GM19372 (cell line): ENCODE data around the gene SCIN.
"Not testable (repeated sequence)": the region's sequence is repeated elsewhere in the genome, so short reads cannot be mapped to it uniquely, and the experiment has no call there.

Experiments used
- ATAC-seq: cut with Tn5 transposase; IDR thresholded peaks from one replicate; pipeline ENCODE4 v1.9.1; 2021; ENCODE audit warnings: mild to moderate bottlenecking, low read depth, moderate library complexity; ENCODE audit not compliant: unreplicated experiment

Gene SCIN

GRCh38 chr7:12685550-12685949, 115.0 kb downstream of the SCIN start:
- no peak for ATAC-seq

DNA sequence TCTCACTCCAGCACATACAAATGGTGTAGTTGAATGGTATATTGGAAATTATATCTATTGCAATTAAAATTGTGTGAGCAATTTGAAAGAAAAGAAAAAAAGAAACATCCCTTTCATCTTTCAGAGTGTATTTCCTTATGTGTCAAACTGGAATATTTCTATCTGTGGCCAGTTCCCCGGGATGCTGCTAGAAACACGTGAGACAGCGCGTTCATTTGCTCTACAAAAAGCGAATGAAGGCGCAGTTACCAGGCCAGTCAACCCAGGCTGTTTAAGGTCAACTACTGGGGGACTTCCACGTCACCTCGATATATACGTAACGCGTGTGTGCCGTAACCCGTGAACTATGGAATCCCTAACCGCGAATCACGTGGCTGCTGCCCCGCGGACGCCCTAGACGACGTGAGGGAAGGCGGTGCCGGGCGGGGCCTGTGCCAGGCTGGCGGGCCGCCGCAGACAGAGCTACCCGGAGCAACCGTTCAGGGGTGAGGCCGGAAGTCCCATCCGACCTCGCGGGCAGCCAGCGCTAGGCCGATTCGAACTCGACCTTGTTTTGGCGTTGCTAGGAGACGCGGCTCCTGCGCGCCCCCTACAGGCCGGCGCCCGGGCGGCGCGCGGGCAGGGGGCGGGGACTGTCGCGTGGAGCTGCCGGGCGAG, 115.8 kb downstream of the SCIN start:
- peak; percentile 70 for ATAC-seq

- peak; percentile 64 for ATAC-seq
These were observed 116.6 kb downstream of the SCIN start, which contains the start of gene ARL4A for GRCh38 chr7:12686891-12687717. Gene ARL4A (plus strand): TSS chr7:12687633. CDS start chr7:12688255, 622 bp downstream.

DNA sequence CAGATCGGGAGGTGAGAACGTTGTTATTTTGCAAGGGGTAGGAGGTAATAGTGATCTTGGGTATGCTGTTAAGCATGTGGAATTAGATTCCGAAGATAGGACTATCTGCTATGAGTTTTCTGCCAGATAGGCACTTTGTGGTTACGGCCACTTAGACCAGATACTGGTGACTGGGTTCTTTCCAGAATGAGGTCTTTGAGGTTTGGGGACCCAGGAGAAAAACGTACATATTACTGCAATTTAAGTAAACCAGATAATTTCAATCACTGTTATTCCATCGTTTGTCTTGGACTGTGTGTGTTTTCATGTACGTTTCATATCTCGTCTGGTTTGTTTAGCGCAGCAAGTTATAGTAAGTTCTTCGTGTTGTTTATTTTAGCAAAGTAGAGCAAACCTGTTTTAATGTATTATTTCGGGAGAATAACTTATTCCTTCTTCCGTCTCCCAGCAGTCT, 117.2 kb downstream of the SCIN start:
- ATAC-seq, result peak; percentile 0

- not testable (repeated sequence) for ATAC-seq
These were observed 118.1 kb downstream of the SCIN start for GRCh38 chr7:12688485-12689170.

DNA sequence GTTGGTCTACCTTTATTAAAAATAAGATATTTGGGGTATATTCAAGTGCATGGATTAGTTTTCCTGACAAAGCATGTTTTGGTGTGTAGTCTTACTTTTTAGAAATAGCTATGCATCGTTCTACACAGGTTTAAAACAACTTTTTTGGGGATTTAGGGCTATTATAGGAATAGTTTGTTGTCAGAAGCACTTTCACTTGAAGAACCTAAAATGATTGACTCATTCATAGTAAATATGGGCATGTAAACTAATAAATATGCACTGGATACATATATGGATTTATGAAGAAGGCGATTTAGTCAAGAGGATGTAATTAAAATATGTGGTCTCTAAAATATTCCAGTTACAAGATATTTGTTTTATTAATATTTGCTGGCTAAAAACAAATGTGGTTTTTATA, 118.9 kb downstream of the SCIN start:
- no peak for ATAC-seq

DNA sequence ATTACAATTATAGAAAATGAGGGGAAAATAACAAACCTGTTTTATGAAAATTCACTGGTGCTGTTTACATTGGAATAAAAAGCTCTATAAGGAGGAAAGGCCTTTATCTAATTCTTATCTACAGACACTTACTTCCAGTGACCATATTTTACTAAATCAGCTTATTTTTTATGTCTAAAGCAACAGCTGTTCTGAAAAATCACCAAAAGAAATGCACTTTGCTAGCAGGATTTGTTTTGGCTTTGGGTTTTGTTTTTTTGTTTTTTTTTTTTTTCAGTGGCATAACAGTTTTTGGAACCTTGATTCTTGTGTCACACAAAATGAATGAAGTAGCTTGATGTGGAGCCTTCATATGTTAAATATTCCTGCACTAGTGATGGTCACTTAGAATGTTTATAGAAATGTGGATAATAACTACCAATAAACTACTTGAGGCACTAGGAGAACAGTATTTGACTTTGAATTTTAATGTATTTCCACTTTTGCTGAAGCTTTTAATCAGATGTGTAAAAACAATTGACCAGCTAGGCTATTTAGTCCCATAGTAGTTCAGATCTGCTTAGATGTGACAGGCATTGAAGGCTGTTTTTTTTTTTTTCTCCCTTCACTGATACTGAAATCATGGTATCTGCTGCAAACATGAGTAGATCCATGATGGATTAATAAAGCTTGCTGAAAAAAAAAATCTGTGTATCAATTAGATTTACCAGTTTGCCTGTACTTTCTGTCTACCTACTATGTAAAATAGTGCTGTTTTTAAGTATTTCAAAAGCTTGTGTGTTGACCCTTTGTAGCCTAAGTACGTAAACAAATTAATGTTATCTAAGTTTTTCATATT, 119.7 kb downstream of the SCIN start:
- ATAC-seq, result no peak

GRCh38 chr7:12691388-12691787, 120.9 kb downstream of the SCIN start:
- not testable (repeated sequence) for ATAC-seq

DNA sequence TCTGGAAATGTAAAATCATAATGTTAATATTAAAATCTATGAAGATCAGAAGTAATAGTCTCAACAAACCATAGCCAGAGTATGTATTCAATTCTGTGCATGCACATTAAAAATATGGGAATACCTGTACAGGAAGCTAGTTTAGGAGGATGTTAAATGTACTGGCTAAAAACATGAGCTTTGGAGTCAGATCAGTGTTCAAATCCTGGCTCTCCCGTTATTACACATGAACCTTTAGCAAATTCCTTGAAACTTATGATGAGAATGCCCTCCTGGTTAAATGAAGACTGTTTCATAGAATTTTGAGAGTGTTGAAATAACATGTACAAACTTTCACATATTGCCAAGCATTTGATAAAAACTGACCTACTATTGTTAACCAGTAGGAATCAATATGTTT, 121.5 kb downstream of the SCIN start:
- no peak for ATAC-seq

DNA sequence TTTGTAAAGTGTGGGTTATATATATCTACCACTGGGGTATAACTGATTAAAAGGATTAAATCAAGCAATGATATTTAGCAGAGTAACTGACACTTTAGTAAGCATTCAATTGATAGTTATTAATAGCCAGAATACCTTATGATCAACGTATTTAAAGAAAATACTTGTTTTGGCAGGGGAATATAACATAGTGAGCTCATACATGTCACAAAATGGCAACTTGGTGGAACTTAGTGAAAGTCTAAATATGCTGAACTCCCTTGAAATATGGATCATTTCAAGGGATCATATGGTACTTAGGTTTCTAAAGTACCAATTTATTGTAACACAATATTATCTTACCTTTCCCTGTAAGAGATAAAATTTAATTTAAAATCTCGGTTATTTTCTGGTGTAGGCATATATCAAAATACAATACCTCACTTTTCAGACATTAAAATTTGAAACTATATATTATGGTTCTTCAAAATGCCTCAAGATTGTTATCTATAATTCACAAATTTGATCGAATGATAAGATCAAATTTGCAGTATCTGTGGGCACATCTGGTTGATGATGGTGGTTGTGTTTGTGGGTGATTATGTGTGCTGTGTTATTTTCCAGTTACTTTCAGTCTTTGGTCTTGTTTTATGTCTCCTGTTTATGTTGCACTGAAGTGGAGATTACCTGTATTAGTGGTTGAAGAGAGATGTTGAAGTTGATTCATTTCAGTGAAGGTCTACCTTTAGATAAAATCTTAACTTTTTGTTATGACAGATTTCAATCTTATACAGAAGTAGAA, 122.1 kb downstream of the SCIN start:
- no peak for ATAC-seq

- ATAC-seq, result no peak
These were observed 124.3 kb downstream of the SCIN start for GRCh38 chr7:12694817-12695216.

GRCh38 chr7:12695965-12696364, 125.4 kb downstream of the SCIN start:
- ATAC-seq, result no peak

DNA sequence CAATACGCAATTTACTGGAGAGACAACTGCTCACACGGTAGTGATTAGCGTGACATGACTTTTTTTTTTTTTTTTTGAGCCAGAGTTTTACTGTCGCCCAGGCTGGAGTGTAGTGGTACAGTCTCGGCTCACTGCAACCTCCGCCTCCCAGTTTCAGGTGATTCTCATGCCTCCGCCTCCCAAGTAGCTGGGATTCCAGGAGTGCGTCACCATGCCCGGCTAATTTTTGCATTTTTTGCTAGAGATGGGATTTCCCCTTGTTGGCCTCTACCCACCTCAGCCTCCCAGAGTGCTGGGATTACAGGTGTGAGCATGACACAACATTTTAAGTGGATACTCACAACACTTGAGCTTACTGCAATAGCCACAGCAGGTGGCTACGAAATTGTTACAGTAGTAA, 128.8 kb downstream of the SCIN start:
- ATAC-seq, result no peak

GRCh38 chr7:12701433-12701832, 130.9 kb downstream of the SCIN start:
- no peak for ATAC-seq

- ATAC-seq, result no peak
These were observed 133.4 kb downstream of the SCIN start for GRCh38 chr7:12703881-12704280.

DNA sequence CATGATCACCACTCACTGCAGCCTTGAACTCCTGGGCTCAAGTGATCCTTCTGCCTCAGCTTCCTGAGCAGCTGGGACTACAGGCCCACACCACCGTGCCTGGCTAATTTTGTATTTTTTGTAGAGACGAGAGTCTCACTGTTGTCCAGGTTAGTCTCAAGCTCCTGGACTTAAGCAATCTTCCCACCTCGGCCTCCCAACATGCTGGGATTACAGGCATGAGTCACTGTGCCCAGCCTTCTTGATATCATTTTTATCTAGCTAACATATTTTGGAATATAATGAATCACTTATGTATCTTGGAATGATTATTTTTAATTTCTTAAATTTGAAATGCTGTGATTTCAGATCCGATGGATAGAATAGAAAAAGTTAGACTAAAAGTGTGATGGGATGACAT, 135.4 kb downstream of the SCIN start:
- no peak for ATAC-seq

DNA sequence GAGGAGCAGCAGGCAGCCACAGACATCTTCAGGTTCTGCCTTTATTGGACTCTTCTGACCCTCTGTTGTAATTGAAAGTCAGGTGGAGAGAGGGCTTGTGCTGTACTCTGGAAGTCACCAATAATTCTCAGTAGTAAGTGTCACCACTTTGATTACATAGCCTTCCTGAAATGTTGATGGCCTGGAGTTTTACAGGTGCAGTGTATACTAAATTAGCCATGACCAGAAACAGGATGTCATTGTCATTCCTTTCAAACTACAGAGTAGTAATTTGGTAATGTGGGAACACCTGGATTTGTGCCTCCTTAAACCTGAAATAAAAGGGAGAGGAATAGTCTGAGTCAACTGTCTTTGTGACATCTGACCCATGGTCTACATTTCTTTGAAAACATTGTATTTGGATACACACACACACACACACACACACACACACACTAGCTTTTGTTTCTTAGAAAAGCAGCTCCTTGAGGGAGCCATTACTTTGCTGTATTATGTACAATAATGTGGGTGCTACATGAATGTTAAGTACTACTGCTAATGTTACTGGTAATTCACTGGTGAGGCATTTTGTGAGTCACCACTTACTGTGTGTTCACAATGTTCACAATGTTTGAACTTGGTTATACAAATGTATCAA, 136.5 kb downstream of the SCIN start:
- no peak for ATAC-seq

GRCh38 chr7:12708314-12708713, 137.8 kb downstream of the SCIN start:
- ATAC-seq, result no peak
